SH-SY5Y (cell line): Measurements from ENCODE around the gene CRYBG1.

Source experiments
- GATA2 ChIP-seq: IDR thresholded peaks from 2 replicates; pipeline ENCODE4 v1.6.1; 2011; ENCODE audit warnings: mild to moderate bottlenecking, low read depth, low read length
- GATA3 ChIP-seq: IDR thresholded peaks from 2 replicates; pipeline ENCODE4 v1.6.1; 2011; ENCODE audit warnings: low read depth, mild to moderate bottlenecking, low read length, moderate library complexity

GRCh38 chr6:106539936-106540335 is 179.4 kb downstream of the CRYBG1 start:
- TF ChIP-seq GATA2 (no peak), GATA3 (no peak)
